Measurements from ENCODE around the gene TSPAN3.

- no peak for TF ChIP-seq CTCF (IDR thresholded peaks at IDR 0.05)
- no peak for TF ChIP-seq POLR2AphosphoS5 (IDR thresholded peaks at IDR 0.05; ENCODE audit: insufficient read depth in 1 of 2, low read depth in 1 of 2)
Measured at GRCh38 chr15:77013776-77014131, 57.2 kb downstream of the TSPAN3 start.

All from vagina (tissue), 2 donors.